Islet of Langerhans (tissue), 1 donor: ENCODE data around the gene SLC16A11.

Experiments
- FAIRE-seq: peaks from one replicate; lab custom pipeline; 2011; peaks lifted over from hg19 to GRCh38; lab: Jason Lieb, UNC

The SLC16A11 gene

DNA sequence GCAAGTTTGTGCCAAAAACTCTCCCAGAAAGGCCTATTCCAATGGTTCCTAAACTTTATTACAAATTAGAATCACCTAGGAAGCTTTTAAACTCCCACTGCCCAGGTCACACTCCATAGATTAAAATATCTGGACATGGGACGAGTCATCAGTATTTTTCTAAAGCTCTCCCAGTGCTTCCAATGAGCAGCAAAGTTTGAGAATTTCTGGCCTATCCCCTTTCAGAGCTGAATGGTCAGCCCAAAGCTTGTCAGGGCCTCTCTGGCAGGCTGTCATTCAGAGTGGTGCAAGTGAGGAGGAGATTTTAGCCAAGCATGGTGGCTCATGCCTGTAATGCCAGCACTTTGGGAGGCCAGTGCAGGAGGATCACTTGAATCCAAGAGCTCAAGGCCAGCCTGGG lies 18.6 kb downstream of the SLC16A11 start:
- no peak for FAIRE-seq

DNA sequence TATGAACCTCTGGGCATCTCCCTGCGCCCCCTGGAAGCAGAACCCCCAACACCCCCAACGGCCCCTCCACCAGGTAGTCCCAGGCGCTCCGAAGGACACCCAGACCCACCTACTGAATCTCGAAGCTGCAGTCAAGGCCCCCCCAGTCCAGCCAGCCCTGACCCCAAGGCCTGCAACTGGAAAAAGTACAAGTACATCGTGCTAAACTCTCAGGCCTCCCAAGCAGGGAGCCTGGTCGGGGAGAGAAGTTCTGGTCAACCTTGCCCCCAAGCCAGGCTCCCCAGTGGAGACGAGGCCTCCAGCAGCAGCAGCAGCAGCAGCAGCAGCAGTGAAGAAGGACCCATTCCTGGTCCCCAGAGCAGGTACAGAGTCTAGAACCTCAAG lies 19.5 kb downstream of the SLC16A11 start:
- no peak for FAIRE-seq

DNA sequence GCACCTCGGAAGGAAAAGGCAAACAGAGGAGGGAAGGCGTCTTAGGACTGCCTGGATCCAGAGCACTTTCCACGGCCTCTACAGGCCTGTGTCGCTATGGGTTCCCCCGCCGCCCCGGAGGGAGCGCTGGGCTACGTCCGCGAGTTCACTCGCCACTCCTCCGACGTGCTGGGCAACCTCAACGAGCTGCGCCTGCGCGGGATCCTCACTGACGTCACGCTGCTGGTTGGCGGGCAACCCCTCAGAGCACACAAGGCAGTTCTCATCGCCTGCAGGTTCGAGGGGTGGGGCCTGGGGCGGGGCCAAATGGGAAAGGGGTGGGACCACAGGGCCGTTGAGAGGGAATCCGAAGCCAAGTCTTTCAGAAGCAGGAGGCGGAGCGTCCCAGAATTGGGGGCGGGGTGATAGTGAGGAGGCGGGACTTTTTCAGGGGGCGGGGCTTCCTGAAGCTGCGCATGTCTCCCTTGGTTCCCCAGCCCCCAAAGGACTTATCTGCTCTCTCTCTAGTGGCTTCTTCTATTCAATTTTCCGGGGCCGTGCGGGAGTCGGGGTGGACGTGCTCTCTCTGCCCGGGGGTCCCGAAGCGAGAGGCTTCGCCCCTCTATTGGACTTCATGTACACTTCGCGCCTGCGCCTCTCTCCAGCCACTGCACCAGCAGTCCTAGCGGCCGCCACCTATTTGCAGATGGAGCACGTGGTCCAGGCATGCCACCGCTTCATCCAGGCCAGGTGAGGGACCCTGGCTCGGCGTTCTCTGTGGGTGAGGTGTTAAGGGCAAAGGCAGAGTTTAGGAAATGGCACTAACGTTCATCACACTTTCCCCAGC lies 20.1 kb downstream of the SLC16A11 start:
- FAIRE-seq: no peak

DNA sequence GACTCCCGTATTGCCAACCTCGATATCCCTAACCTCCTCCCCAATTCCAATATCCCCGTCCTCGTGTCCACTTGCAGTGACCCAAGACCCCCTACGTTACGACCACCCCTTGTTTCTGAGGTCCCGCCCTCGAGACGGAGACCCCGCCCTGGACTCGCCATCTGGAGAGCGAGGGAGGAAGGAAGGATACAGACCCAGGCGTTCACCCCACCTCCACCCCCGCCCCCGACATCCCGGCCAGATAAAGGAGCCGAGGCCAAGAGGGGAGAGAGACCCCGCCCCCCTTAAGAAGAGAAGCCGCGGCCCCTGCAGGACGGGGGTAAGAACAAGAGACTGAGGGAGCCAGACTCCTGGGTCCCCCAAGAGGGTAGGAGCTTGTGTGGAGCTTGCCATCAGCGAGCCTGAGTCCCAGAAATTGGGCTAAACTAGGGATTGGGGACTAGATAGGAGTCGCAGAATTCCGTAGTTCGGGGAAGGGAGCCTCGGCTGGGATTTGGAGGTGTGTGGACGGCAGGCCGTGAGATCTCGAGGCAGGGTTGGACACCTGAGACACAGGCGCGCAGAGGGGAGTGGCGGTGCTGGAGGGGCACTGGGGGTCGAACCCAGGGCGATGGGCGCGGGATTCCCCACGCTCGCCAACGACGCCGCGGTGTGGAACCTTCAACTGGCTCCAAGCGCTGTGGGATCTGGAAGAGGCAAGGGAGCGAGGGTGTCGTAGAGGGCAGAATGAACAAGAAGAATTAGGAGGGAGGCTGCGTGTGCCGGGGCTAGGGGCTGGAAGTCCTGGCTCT lies 20.9 kb downstream of the SLC16A11 start, which contains the start of gene BCL6B:
Gene BCL6B (plus strand): TSS at position 270 of the 791 bp plus-strand sequence. CDS start 622 bp downstream, outside the sequence.
- no peak for FAIRE-seq

DNA sequence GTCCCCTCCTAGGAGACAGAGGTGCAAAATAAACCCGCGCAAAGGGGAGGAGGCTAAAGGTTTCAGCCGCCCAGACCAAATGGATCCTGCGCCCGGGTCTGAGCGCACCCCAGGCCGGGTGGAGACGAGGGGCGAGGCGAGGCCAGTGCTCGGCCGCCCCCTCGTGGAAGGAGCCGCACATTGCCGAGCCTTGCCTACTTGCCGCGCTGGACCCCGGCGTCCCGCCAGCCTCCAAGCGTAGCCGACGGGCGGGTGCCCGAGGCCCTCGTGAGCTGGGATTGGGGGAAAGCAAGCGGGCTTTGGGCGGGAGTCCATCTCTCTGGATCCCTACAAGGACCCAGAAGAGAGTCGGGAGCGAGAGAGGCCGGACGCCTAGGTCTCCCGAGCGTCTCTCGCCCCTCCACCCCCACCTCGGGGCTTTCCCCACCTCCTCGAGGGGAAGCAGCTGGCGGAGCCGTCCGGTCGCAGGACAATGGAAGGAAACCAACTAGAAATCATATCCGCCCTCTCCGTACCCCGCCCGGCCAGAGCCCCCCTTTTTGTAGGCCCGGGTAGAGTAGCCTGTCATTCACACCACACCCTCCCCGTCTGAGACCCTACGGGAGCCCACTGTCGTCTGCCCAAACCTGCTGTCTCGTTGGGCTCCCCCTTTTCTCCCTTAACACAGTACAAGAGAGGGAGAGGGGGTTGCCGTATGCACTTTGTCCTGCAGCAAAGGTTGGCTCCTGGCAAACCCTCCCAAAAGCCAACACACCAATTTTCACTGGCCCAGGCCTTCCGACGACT lies 21.7 kb downstream of the SLC16A11 start:
- no peak for FAIRE-seq

DNA sequence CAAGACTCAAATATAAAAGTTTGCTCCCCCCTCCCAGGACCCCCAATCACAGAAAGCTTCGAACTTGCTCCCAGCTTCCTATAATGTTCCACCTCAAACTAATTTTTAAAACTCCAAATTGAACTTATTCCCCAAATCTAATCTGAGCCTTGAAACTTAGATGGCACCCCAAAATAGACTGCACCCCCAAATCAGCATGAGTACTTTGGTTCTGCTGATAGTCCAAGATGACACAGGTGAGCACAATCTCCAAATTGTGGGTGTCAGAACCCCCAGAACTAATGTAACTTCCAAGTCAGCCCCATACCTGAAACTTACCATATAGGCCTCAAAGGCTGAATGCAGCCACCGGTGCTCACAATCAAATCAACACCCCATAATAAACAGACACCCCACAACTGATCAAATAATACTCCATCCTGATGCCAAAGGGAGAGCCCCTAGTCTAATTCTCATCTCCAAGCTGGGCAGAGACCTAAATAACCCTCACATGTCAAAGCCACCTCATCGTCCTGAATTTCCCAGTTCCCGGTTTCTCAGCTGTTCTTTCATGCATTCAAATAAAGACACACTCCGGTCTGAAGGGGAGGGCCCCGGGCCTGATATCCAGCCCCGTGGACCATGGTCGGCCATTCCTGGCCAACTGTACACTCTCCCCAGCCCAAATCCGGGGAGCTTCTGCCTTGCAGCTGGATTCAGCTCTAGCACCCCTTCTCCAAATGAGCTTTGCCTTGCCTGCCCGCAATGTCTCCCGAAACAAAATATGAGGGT lies 22.8 kb downstream of the SLC16A11 start:
- no peak for FAIRE-seq

DNA sequence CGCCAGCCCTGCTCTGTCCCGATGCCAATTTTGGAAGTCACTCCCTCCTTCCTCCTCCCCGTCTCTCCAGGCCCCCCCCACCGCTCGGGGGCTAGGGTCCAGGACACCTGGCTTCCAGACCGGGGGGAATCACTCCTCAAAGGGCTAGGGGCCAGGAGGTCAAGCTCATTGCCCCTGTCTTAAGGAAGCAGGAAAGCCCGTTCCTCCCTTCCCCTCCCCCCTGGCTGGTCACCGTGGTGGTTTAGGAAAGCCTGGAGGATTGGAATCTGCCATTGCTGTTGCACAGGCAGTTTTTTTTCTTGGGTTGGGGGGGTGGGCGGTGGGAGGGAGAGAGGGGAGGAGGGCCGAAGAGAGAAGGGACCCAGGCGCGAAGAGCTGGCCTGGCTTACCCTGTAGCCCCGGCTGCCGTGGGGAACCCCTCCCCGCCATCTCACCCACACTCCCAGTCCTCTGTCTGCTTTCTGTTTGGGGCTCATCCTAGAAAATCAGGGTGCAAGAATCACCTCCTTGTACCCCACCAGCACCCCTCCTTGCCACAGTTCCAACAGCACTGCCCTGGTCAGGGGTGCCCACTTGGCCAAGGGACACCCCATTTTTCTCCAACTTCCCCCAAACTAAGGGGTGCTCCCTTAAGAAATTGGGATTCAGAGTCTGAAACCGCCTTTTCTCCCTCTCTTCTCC lies 23.9 kb downstream of the SLC16A11 start:
- no peak for FAIRE-seq

DNA sequence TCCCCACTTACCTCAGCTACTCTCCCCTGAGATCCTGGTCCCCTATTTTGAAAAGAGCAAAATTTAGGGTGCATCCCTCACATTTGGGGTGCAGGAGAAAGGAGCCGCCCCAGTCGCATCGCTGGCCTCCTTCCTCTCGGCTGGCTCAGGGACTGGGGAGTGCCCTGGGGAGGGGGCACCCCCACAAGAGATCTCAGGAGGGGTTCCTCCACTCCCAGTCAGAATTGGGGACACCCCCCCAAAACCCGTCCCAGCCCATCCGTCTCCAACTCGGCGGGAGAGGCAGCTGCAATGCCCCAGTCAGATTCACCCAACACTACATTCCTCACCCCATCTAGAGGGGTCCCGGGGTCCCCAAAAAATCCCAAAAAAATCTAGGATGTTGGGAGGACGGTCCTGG lies 24.5 kb downstream of the SLC16A11 start:
- FAIRE-seq: no peak

DNA sequence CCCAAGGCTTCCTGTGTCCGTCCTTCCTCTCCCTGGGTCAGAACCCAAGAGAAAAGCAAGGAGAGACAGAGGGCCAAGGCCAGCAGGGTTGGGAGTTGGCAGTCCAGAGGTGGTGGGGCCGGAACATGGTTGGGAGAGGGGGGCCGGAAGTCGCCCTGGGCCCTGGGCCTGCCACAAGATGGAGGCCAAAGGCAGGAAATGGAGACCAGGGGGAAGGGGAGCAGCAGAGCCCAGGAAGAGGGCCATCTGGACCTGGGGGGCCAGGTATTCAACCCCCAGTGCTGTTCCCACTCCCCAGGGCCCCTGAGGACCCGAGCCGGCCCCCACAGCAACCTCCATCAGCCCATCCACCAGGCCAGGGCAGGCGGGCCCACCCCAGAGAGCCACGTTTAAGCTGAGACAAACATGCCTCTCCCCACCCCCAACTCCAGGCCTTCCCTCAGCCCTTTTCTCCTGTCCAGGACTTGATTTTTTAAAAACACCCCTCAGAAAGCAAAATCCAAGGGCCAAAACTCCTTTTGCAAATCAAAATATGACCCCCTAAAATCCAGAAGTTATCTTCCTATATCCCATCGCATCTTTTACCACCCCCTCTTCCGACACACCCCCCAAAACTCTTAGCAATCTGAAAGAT lies 25.4 kb downstream of the SLC16A11 start:
- FAIRE-seq: no peak

DNA sequence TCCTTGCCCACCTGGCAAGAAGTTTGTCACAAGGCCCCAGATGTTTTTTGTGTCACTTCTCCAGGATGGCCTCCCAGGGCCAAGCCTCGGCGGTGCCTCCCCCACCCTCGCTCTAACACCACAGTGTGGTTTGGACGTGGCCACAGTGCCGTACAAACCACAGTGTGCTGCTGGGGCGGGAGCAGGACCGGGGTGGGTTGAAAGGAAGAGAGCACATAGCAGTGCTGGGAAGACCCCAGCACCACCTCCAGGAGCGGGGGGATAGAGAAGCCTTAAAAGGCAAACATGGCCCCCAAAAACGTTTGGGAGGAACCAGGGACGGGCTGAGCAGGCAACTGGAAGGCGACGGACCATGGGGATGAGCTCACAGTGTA lies 26.1 kb downstream of the SLC16A11 start:
- FAIRE-seq: no peak

DNA sequence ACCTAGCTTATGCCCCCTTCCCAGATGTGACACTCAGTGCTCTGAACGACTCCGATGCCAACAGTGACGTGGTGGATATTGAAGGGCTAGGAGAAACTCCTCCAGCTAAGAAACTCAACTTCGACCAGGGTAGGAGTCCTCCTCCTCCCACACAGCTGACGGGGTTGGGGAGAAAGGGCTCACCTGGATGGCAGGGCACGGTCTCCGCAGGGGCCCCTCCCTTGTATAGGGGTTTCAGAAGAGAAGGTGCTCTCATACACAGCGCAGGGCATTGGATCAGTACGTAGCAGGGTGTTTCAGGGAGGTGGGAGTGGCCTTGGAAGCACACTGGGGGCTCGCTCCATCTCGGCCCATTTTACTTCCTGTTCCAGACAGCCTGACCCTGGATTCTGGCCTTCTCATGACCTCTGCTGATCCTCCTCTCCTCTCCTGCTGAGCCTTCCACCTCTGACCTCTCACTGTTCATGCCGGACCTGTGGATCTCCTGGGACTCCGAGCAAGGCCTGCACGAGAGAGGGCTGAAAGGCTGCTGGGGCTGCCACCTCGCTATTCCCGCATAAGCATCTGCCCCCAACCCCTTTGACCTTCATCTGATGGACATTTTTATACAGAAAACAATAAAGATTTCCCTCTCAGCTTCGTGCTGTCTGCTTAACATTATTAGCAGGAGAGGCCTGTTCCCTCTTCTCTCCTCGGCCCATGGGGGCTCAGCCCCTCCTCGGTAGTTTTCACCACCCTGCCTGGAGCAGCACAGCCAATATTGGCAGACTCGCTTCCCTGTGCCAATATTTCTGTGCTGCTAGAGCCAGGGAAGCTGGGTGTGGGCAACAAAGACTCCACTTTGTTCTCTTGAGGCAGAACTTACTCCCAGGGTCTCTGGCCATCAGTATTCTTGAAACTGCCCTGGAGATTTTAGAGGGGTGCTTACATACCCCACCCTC lies 26.7 kb downstream of the SLC16A11 start:
- FAIRE-seq: no peak

DNA sequence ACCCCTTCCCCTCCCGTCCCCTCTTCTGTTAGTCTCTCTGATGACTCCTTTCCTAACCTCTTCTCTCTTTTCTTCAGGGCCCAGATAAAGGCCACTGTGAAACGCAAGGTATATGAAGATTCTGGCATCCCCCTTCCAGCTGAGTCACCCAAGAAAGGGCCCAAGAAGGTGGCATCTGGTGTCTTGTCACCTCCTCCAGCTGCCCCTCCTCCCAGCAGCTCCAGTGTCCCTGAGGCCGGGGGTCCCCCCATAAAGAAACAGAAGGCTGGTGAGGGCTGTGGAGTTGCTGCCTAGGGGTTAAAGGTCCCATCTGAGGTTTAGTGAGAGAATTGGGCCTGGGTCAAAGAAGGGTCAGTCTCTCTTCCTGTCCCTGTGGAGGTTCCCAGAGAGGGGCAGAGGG lies 27.5 kb downstream of the SLC16A11 start:
- no peak for FAIRE-seq

DNA sequence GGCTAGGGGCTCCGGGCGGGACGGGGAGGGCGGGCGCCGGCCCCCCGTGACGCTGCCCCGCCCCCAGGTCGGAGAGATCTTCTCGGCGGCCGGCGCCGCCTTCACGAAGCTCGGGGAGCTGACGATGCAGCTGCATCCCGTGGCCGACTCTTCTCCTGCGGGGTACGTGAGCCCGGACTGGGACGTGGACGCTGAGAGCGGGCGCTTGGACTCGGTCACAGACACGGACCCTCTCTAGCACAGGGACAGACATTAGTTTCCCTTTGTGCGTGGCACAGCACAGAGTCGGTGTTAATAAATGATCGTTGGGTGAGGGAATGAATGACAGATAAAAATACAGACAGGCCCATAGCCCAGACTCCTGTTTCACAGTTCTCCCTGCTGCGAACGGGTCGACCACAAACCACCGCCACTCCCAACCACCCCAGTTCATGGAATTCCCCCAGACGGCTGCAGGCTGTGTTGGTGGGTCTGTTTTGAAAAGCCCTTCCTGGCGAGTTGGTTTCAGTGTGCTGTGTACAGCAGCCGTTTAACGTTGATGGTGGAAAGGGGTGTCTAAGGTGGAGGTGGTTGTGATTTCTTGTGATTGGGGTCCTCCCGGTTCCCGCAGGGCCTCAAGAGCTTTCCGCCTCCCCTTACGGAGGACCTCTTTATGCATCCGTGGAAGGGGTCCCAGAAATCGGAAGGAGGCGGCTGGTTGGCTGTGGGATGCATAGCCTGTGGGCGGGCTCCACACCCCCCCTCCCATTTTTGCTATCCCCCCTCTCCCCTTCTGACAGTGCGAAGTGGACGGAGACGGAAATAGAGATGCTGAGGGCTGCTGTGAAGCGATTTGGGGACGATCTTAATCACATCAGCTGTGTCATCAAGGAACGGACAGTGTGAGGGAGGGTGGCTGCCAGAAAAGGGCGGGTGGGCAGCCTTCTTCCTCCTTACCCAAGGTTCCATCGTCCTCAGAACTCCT lies 28.6 kb downstream of the SLC16A11 start:
- no peak for FAIRE-seq

DNA sequence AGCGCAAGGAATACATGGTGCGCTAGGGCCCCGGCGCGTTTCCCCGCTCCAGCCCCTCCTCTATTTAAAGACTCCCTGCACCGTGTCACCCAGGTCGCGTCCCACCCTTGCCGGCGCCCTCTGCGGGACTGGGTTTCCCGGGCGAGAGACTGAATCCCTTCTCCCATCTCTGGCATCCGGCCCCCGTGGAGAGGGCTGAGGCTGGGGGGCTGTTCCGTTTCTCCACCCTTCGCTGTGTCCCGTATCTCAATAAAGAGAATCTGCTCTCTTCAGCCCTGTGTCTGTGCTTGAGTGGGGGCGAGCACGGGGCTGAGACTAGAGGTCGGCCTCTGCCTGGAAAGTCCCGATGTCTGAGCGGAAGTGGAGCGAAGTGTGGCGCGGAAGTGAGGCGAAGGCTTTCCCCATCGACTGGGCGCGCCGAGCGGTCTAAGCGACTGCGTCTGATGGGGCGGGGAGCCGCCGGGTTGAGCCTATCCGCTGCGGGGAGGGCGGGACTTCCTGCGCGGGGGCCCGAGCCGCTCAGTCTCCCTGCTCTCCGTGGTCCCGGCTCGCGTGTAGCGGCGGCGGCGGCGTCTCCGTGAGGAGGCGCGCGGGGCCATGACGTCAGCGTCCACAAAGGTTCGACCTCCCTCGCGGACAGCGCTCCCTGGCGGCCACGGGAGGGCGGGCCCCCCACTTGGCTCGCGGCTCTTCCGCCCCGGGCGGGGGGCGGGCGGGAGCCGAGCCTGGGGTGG lies 29.5 kb downstream of the SLC16A11 start:
- FAIRE-seq: no peak

DNA sequence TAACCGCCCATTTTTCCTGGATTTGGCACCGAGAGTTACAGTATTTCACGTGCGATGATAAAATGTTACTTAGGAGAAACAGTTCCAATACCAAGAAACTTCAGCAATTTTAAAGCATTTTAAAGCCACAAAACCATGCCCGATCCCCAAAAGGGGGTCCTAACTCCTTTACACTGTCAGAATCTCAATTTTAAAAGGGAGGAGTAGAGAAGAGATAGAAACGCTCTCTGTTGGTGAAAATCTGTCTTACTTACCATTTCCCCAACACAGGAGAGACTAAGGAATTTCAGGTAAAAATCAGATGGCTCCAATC lies 32.0 kb downstream of the SLC16A11 start:
- FAIRE-seq: no peak

DNA sequence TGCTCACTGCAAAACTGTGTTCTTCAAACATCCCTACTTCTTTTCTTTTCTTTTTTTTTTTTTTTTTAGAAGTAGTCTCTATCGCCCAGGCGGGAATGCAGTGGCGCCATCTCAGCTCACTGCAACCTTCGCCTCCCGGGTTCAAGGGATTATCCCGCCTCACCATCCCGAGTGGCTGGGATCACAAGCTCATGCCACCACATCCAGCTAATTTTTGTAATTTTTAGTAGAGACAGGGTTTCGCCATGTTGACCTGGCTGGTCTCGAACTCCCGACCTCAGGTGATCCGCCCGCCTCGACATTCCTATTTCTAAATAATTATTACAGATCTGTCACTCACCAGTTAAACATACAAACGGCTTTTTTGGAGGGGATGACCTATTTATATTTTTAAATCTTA lies 32.5 kb downstream of the SLC16A11 start:
- FAIRE-seq: no peak

DNA sequence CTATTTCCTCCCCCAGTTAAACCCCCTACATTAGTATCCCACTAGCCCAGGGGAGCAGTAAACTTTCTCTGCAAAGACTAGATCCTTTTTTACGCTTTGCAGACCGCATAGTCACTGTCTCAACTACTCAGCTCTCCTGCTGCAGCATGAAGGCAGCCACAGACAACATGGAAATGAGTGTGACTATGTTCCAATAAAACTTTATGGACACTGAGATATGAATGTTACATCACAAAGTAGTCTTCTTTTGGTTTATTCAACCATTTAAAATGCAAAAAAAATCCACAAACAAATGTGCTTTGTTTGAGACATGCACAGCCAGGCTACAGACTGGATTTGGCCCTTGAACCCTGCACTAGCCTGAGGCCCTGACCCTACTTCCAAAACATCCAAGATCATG lies 33.4 kb downstream of the SLC16A11 start:
- FAIRE-seq: no peak

DNA sequence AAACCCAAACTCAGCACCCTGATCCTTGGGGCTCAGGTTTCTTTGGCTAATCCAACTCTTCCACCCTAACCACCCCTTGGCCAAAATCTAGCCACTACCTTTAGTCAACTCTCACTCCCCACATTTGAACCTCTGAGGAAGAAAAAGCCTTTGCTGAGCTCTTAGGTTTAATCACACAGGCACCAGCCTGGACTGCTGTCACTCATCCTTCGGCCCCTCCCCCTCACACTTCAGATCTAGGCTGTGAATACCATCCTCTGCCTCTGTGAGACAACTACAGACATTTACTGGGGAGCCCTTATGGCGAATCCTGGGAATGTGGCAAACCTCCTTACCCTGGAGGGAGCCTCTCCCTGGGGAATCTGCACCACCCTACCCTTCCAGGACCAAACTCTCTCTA lies 36.7 kb downstream of the SLC16A11 start:
- FAIRE-seq: no peak
